Osteocyte (in vitro differentiated cells): ENCODE measurements around the gene ARID5B. TPM values are rescaled to one million over a fixed set of nuclear protein-coding genes. Genes with fewer than 3 reads are reported as not detected.

Experiments
- DNase-seq: peaks from one replicate; pipeline ENCODE4 v3.0.0; 2021; ENCODE audit warnings: mixed read lengths; ENCODE audit not compliant: unreplicated experiment; ENCODE audit errors: extremely low spot score
- H3K27ac Mint-ChIP-seq: one replicate; pipeline ENCODE4 v1.8.0; 2021; ENCODE audit warnings: mild to moderate bottlenecking, mixed read lengths; ENCODE audit not compliant: unreplicated experiment
- H3K27me3 Mint-ChIP-seq: one replicate; pipeline ENCODE4 v1.8.0; 2021; ENCODE audit warnings: mixed read lengths; ENCODE audit not compliant: unreplicated experiment
- H3K36me3 Mint-ChIP-seq: one replicate; pipeline ENCODE4 v1.8.0; 2021; ENCODE audit warnings: mixed read lengths; ENCODE audit not compliant: unreplicated experiment
- H3K4me1 Mint-ChIP-seq: one replicate; pipeline ENCODE4 v1.8.0; 2021; ENCODE audit warnings: mixed read lengths; ENCODE audit not compliant: unreplicated experiment
- H3K4me3 Mint-ChIP-seq: one replicate; pipeline ENCODE4 v1.8.0; 2021; ENCODE audit warnings: mild to moderate bottlenecking, moderate library complexity, mixed read lengths; ENCODE audit not compliant: unreplicated experiment
- H3K9me3 Mint-ChIP-seq: one replicate; pipeline ENCODE4 v1.8.0; 2021; ENCODE audit warnings: mixed read lengths; ENCODE audit not compliant: unreplicated experiment
- total RNA-seq: library from RNA; stranded (reverse); gene quantifications from 2 replicates; pipeline ENCODE4 v1.2.1, GENCODE V29; 2021
- TF ChIP-seq, protein P1 (sequence below): fragments of 200-600 bp; sonication (generic); IDR thresholded peaks from 2 replicates; pipeline ENCODE4 v1.5.0; 2021; ENCODE audit warnings: antibody characterized with exemption, mild to moderate bottlenecking, moderate library complexity

Gene ARID5B
- total RNA-seq, 1 donor from 2014 or later = 89.4 TPM

DNA sequence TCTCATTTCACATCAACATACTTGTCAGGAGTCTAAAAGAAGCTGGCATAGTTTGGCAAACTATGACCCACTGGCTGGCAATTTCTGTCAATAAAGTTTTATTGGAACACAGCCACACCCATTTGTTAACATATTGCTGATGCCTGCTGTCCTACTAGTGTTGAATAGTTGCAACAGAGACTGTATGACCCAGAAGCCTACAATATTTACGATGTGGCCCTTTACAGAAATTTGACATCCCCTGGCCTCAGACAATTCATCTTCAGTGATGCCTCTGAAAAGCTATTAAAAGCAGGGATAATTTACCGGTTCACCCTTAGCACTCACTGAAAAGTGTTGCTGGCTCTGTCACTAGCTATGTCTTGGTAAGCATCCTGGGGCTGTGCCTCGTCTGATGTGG is 155.2 kb downstream of the ARID5B start:
- Mint-ChIP-seq H3K36me3 (peaks cover 84% of the 10 kb centered on the region), H3K4me3 (no peak overlapping the region), H3K27me3 (no peaks in the 10 kb centered on the region), H3K4me1 (peaks cover 95% of the 10 kb centered on the region), H3K9me3 (peaks cover 1% of the 10 kb centered on the region), H3K27ac (peak overlapping the region; percentile 82)
- no peak for DNase-seq
- TF ChIP-seq, protein P1, sequence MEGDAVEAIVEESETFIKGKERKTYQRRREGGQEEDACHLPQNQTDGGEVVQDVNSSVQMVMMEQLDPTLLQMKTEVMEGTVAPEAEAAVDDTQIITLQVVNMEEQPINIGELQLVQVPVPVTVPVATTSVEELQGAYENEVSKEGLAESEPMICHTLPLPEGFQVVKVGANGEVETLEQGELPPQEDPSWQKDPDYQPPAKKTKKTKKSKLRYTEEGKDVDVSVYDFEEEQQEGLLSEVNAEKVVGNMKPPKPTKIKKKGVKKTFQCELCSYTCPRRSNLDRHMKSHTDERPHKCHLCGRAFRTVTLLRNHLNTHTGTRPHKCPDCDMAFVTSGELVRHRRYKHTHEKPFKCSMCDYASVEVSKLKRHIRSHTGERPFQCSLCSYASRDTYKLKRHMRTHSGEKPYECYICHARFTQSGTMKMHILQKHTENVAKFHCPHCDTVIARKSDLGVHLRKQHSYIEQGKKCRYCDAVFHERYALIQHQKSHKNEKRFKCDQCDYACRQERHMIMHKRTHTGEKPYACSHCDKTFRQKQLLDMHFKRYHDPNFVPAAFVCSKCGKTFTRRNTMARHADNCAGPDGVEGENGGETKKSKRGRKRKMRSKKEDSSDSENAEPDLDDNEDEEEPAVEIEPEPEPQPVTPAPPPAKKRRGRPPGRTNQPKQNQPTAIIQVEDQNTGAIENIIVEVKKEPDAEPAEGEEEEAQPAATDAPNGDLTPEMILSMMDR = no peak

DNA sequence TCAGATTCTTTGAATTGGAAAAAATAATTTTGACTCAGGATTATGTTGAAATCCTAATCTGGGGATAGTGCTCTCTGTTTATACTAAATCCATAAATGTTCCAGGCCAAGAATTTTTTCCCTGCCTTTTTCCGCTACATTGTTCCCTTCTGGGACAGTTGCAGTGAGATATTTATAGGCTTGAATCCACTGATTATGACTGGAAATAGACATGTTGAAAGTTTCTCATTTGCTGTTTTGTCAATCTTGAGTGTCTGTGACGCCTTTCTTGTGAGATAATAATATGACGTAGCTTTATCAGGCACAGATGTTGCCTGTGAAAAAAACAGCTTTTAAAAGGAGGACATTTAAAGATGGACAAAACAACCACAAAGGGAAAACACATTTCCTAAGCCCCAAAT is 155.9 kb downstream of the ARID5B start:
- Mint-ChIP-seq H3K9me3 (peaks cover 5% of the 10 kb centered on the region), H3K4me1 (peaks cover 95% of the 10 kb centered on the region), H3K36me3 (peaks cover 82% of the 10 kb centered on the region), H3K4me3 (peak overlapping the region; percentile 22), H3K27ac (peak overlapping the region; percentile 81), H3K27me3 (no peaks in the 10 kb centered on the region)
- DNase-seq = no peak
- TF ChIP-seq, protein P1 = no peak

DNA sequence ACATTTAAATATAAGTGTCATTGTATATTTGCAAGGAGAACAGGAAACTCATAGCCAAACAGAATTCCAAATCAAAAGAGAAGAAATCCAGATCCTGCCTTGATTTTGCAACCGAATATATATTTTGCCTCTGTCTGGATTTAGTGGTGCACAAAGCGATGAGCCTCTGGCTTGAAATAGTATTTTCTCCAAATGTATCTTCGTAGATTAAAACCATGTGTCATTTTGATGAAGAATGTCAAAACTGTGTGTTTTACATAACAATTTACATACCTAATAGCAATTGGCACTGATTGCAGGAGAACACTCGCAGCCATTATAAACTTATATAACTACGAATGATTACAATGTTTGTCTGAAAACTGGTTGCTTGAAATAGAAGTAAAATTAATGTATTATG is 156.4 kb downstream of the ARID5B start:
- H3K9me3 Mint-ChIP-seq = peaks cover 5% of the 10 kb centered on the region
- TF ChIP-seq, protein P1 = no peak
- H3K36me3 Mint-ChIP-seq = peaks cover 81% of the 10 kb centered on the region
- H3K27me3 Mint-ChIP-seq = no peaks in the 10 kb centered on the region
- peaks cover 95% of the 10 kb centered on the region for H3K4me1 Mint-ChIP-seq
- no peak for DNase-seq
- H3K4me3 Mint-ChIP-seq = no peak overlapping the region
- peak overlapping the region; percentile 81 for H3K27ac Mint-ChIP-seq

DNA sequence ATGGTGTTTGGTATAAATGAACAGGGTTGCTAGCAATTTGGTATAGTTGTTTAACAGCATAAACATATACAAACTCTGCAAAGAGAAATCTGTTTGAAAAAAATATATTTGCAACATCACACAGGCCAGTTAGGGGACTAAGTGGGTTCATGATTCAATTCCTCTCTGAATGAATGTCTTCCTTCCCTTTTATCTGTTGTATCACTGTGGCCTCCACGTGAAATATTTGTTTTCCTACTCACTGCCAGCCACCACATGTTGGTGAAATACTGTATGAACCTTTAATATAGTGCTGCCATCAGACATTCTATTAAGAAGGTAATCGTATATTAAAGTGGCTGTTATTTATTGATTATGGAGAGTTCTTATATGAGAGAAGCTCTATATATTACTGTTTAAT is 157.0 kb downstream of the ARID5B start:
- H3K4me1 Mint-ChIP-seq = peaks cover 95% of the 10 kb centered on the region
- peak overlapping the region; percentile 23 for H3K4me3 Mint-ChIP-seq
- peaks cover 5% of the 10 kb centered on the region for H3K9me3 Mint-ChIP-seq
- peak overlapping the region; percentile 67 for H3K27ac Mint-ChIP-seq
- H3K36me3 Mint-ChIP-seq = peaks cover 81% of the 10 kb centered on the region
- no peak for DNase-seq
- no peaks in the 10 kb centered on the region for H3K27me3 Mint-ChIP-seq
- TF ChIP-seq, protein P1 = no peak

DNA sequence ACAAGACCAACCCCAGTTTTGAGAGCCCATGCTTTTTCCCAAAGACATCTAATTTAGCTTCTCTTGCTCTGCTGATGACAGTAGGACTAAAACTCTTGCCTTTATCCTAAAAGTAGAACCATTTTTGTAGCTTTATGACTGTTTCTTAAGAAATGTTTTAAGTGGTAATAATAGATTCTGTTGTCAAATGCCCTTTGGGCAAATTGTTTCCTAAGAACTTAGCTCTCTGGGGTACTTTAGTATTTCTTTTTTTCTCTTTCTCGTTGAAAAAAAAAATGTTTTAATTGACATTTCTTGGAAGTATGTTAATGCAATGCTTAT is 157.4 kb downstream of the ARID5B start:
- DNase-seq = no peak
- Mint-ChIP-seq H3K4me3 (peak overlapping the region; percentile 23), H3K27ac (peak overlapping the region; percentile 67), H3K27me3 (no peaks in the 10 kb centered on the region), H3K9me3 (peaks cover 5% of the 10 kb centered on the region), H3K36me3 (peaks cover 81% of the 10 kb centered on the region), H3K4me1 (peaks cover 95% of the 10 kb centered on the region)
- TF ChIP-seq, protein P1 = no peak
